Smooth muscle cell (in vitro differentiated cells): Measurements from ENCODE around the gene SP6. TPM values are rescaled to one million over a fixed set of nuclear protein-coding genes. Genes with fewer than 3 reads are reported as not detected.
A peak's percentile ranks its signal among the peaks of the same experiment; 100 is the strongest.

ENCODE experiments used
- DNase-seq: peaks from one replicate; lab custom pipeline; 2025; ENCODE audit not compliant: unreplicated experiment; lab: John Stamatoyannopoulos, UW
- H2AFZ ChIP-seq: fragments of 200-600 bp; sonication (generic); 2 replicates; pipeline ENCODE4 v1.6.0; 2016; ENCODE audit warnings: antibody characterized with exemption, low read depth, mild to moderate bottlenecking
- H3F3A ChIP-seq: fragments of 200-600 bp; sonication (generic); 2 replicates; pipeline ENCODE4 v1.6.0; 2017; ENCODE audit warnings: antibody characterized with exemption, low read depth
- H3K27ac ChIP-seq: fragments of 200-600 bp; sonication (generic); 2 replicates; pipeline ENCODE4 v1.5.1; 2016; ENCODE audit warnings: low read depth, mild to moderate bottlenecking
- H3K27me3 ChIP-seq: fragments of 200-600 bp; sonication (generic); 2 replicates; pipeline ENCODE4 v1.6.1; 2016; ENCODE audit warnings: low read depth, mild to moderate bottlenecking
- H3K36me3 ChIP-seq: fragments of 200-600 bp; sonication (generic); 2 replicates; pipeline ENCODE4 v1.5.1; 2016; ENCODE audit warnings: low read depth
- H3K4me1 ChIP-seq: fragments of 200-600 bp; sonication (generic); 2 replicates; pipeline ENCODE4 v1.5.1; 2016; ENCODE audit warnings: low read depth
- H3K4me2 ChIP-seq: fragments of 200-600 bp; sonication (generic); 2 replicates; pipeline ENCODE4 v1.6.0; 2016; ENCODE audit warnings: mild to moderate bottlenecking
- H3K4me3 ChIP-seq: fragments of 200-600 bp; sonication (generic); 2 replicates; pipeline ENCODE4 v1.5.1; 2016; ENCODE audit warnings: mild to moderate bottlenecking
- H3K79me2 ChIP-seq: fragments of 200-600 bp; sonication (generic); 2 replicates; pipeline ENCODE4 v1.6.0; 2016; ENCODE audit warnings: low read depth, mild to moderate bottlenecking
- H3K9ac ChIP-seq: fragments of 200-600 bp; sonication (generic); 2 replicates; pipeline ENCODE4 v1.6.0; 2016; ENCODE audit warnings: low read depth
- H3K9me3 ChIP-seq: fragments of 200-600 bp; sonication (generic); replicated peaks from 2 replicates; pipeline ENCODE4 v1.5.1; 2016; ENCODE audit warnings: low read depth
- H4K20me1 ChIP-seq: fragments of 200-600 bp; sonication (generic); 2 replicates; pipeline ENCODE4 v1.6.0; 2016; ENCODE audit warnings: low read depth
- WGBS: methylation state at CpG from one replicate; pipeline ENCODE4 v1.1.7; 2016; ENCODE audit warnings: low lambda C conversion rate; 5-methylcytosine and 5-hydroxymethylcytosine counted together
- polyA plus RNA-seq: library from polyadenylated mRNA; unstranded; fragments of >200 nt; fragmentation: Nextera tagmentation; extraction: Ambion mirVana; gene quantifications from 2 replicates; pipeline ENCODE4 v1.2.1, GENCODE V29; 2016
- total RNA-seq: library from RNA; depleted of rRNA; stranded (reverse); fragments of >200 nt; gene quantifications from 2 replicates; pipeline ENCODE4 v1.2.3, GENCODE V29; 2014
- TF ChIP-seq, protein P1 (sequence below): fragments of 200-600 bp; sonication (generic); IDR thresholded peaks from 2 replicates; pipeline ENCODE4 v1.5.1; 2017; ENCODE audit warnings: borderline replicate concordance, mild to moderate bottlenecking, antibody characterized with exemption; ENCODE audit not compliant: insufficient read depth, poor library complexity, severe bottlenecking

The SP6 gene
- total and polyA plus RNA-seq, 2 experiments from 2014 or later = 9.3 to 10.7 TPM

DNA sequence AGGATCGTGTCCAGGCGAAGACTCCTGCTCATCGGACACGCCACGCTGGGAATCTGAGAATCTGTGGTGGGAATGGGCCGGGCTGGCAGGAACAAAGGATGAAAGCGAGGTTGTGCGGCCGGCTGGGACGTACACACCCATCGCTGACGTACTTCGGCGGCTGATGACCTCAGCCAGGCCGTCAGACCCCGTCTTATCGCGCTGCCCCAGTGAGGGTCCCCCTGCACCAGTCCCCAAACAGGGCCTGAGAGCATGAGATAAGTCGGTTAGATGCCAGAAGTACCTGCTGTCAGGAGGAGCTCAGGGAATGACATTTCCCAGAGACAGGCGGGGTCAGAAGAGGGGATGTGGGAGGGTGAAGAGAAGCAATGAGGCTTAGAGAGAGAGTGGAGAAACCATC lies 16.0 kb upstream of the SP6 start:
- Histone ChIP-seq H2AFZ (no peak overlapping the region), H4K20me1 (no peaks in the 10 kb centered on the region), H3K79me2 (no peaks in the 10 kb centered on the region), H3K27me3 (no peaks in the 10 kb centered on the region), H3K9me3 (no peaks in the 10 kb centered on the region), H3K4me2 (no peak overlapping the region), H3K9ac (no peak overlapping the region), H3K27ac (no peak overlapping the region), H3F3A (peaks cover 6% of the 10 kb centered on the region), H3K36me3 (no peaks in the 10 kb centered on the region), H3K4me1 (peaks cover 8% of the 10 kb centered on the region), H3K4me3 (no peak overlapping the region)
- WGBS = 60% methylated on average over 20 of the region's 20 CpGs
- TF ChIP-seq, protein P1, sequence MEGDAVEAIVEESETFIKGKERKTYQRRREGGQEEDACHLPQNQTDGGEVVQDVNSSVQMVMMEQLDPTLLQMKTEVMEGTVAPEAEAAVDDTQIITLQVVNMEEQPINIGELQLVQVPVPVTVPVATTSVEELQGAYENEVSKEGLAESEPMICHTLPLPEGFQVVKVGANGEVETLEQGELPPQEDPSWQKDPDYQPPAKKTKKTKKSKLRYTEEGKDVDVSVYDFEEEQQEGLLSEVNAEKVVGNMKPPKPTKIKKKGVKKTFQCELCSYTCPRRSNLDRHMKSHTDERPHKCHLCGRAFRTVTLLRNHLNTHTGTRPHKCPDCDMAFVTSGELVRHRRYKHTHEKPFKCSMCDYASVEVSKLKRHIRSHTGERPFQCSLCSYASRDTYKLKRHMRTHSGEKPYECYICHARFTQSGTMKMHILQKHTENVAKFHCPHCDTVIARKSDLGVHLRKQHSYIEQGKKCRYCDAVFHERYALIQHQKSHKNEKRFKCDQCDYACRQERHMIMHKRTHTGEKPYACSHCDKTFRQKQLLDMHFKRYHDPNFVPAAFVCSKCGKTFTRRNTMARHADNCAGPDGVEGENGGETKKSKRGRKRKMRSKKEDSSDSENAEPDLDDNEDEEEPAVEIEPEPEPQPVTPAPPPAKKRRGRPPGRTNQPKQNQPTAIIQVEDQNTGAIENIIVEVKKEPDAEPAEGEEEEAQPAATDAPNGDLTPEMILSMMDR = no peak
- DNase-seq = no peak

DNA sequence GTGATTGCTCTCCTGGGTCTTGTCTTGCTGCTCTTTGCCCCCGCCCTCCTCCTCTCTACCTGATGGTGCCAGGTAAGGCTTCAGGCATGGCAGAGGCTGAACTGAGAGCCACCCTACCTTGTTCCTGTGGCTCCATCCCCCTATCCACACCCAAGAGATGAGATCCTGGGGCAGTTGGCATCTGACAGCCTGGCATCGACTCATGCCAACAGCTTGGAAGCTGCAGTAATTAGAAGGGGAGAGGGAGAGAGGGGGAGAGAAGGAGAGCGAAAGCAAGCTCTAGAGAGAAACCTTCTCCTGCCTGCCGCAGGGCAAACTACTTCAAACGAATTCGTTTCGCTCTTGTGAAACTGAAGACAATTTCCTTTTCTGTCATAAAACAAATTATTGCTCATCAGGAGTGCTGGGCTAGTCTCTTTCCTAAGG lies 13.8 kb upstream of the SP6 start:
- TF ChIP-seq, protein P1 = no peak
- no peak for DNase-seq
- H3K9ac ChIP-seq = no peak overlapping the region

DNA sequence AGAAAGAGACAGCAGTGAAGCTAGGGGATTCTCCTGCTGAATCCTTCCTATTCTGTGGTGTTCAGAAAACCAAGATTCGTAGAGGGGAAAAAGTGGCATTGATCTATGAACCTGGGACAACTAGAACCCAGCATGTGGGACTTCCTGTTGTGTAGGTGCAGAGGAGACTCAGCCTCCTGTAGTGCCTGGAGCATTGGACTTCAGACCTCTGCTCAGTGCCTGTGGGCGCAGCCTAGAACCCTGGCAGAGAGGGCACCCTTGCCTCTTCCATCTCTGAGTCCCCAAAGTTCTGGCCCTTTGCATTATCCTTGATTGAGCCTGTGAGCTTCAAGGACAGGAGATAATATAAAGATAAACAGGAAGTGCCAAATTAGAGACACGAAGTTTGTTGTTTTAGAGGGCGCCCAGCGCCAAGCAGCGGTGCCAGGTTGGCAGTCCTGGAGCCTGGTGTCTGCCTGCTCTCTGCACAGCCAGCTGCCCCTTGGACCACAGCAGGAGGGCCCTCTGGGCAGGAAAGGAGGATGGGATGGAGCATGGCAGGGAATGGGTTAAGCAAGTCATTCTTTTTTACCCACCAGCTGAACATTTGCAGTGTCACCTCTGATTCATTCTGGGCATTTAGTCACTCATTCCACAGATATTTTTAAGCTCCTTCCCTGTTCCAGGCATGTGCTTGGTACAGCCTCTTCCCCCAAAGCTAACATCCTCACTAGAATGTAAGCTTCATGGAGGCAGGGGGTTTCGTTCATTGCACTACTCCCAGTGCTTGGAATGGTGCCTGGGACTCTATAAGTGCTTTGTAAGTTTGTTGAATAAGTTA lies 11.9 kb upstream of the SP6 start:
- TF ChIP-seq, protein P1 = no peak
- Histone ChIP-seq H3K9ac (peak overlapping the region; percentile 36), H4K20me1 (no peaks in the 10 kb centered on the region), H3K79me2 (no peaks in the 10 kb centered on the region), H3K9me3 (no peaks in the 10 kb centered on the region), H3K36me3 (no peaks in the 10 kb centered on the region), H3F3A (no peaks in the 10 kb centered on the region), H3K27me3 (no peaks in the 10 kb centered on the region), H3K27ac (peak overlapping the region; percentile 77), H3K4me2 (peak overlapping the region; percentile 61), H2AFZ (peak overlapping the region; percentile 72), H3K4me1 (no peaks in the 10 kb centered on the region), H3K4me3 (no peak overlapping the region)
- DNase-seq = no peak
- WGBS = 74% methylated on average over 7 of the region's 7 CpGs

More for the DNA sequence above, 13.8 kb upstream of the SP6 start:
- Histone ChIP-seq H4K20me1 (no peaks in the 10 kb centered on the region), H3K27me3 (no peaks in the 10 kb centered on the region), H3K4me3 (no peak overlapping the region), H2AFZ (no peak overlapping the region), H3K36me3 (no peaks in the 10 kb centered on the region), H3K27ac (no peak overlapping the region), H3K9me3 (no peaks in the 10 kb centered on the region), H3K4me1 (peaks cover 1% of the 10 kb centered on the region), H3F3A (no peaks in the 10 kb centered on the region), H3K4me2 (no peak overlapping the region), H3K79me2 (no peaks in the 10 kb centered on the region)
- 79% methylated on average over 7 of the region's 7 CpGs for WGBS

DNA sequence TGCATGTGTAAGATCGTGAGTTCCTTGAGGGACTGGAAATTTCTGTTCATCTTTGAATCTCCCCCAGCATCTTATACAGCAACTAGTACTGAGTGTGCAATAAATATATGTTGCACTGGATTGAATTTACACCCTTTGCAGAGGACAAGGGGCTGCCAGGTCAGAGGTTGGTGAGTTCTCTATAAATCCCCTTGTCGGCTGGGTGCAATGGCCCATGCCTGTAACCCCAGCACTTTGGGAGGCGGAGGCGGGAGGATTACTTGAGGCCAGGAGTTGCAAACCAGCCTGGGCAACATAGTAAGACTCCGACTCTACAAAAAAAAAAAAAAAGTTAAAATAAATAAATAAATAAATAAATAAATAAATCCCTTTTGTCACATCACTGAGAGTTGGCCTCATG lies 9.4 kb upstream of the SP6 start:
- H3F3A ChIP-seq = no peaks in the 10 kb centered on the region
- no peak for DNase-seq
- H3K4me2 ChIP-seq = no peak overlapping the region
- TF ChIP-seq, protein P1 = no peak
- no peaks in the 10 kb centered on the region for H3K27me3 ChIP-seq
- H3K4me1 ChIP-seq = no peaks in the 10 kb centered on the region
- no peak overlapping the region for H2AFZ ChIP-seq
- H3K79me2 ChIP-seq = no peaks in the 10 kb centered on the region
- no peaks in the 10 kb centered on the region for H3K36me3 ChIP-seq
- H4K20me1 ChIP-seq = no peaks in the 10 kb centered on the region
- no peak overlapping the region for H3K9ac ChIP-seq
- no peaks in the 10 kb centered on the region for H3K9me3 ChIP-seq
- H3K4me3 ChIP-seq = no peak overlapping the region
- no peak overlapping the region for H3K27ac ChIP-seq
- 95% methylated on average over 5 of the region's 5 CpGs for WGBS
